ENCODE measurements around the gene DIDO1.
A peak's percentile ranks its signal among the peaks of the same experiment; 100 is the strongest.
"Not testable (repeated sequence)": the region's sequence is repeated elsewhere in the genome, so short reads cannot be mapped to it uniquely, and the experiment has no call there.

The DIDO1 gene

GRCh38 chr20:62928246-62928939, 2.1 kb upstream of the DIDO1 start:
- DNase-seq (ENCODE audit: low spot score) = no peak

GRCh38 chr20:62927128-62927705, 912 bp upstream of the DIDO1 start:
- DNase-seq (ENCODE audit: low spot score) = no peak

- peak; percentile 39 for DNase-seq (ENCODE audit: low spot score)
Measured at GRCh38 chr20:62925420-62926228, 681 bp downstream of the DIDO1 start.

- DNase-seq (ENCODE audit: low spot score) = no peak
Measured at GRCh38 chr20:62925076-62925419, 1.3 kb downstream of the DIDO1 start.

- DNase-seq (ENCODE audit: low spot score) = peak; percentile 59
Measured at GRCh38 chr20:62924442-62925075, 1.7 kb downstream of the DIDO1 start.

- DNase-seq (ENCODE audit: low spot score) = no peak
Measured at GRCh38 chr20:62923669-62924441, 2.5 kb downstream of the DIDO1 start.

GRCh38 chr20:62923059-62923668, 3.1 kb downstream of the DIDO1 start:
- DNase-seq (ENCODE audit: low spot score) = not testable (repeated sequence)

GRCh38 chr20:62922451-62922921, 3.8 kb downstream of the DIDO1 start:
- no peak for DNase-seq (ENCODE audit: low spot score)

- peak; percentile 70 for DNase-seq (ENCODE audit: low spot score)
Measured at GRCh38 chr20:62921119-62921687, 5.1 kb downstream of the DIDO1 start.

- DNase-seq (ENCODE audit: low spot score) = no peak
Measured at GRCh38 chr20:62920039-62920645, 6.2 kb downstream of the DIDO1 start.

GRCh38 chr20:62918831-62919230, 7.5 kb downstream of the DIDO1 start:
- no peak for DNase-seq (ENCODE audit: low spot score)

GRCh38 chr20:62918147-62918546, 8.2 kb downstream of the DIDO1 start:
- DNase-seq (ENCODE audit: low spot score) = no peak

- no peak for DNase-seq (ENCODE audit: low spot score)
Measured at GRCh38 chr20:62917720-62918119, 8.6 kb downstream of the DIDO1 start.

- no peak for DNase-seq (ENCODE audit: low spot score)
Measured at GRCh38 chr20:62916703-62917476, 9.4 kb downstream of the DIDO1 start.

- DNase-seq (ENCODE audit: low spot score) = no peak
Measured at GRCh38 chr20:62914970-62915457, 11.3 kb downstream of the DIDO1 start.

- no peak for DNase-seq (ENCODE audit: low spot score)
Measured at GRCh38 chr20:62914436-62914835, 11.9 kb downstream of the DIDO1 start.

GRCh38 chr20:62913043-62913630, 13.2 kb downstream of the DIDO1 start:
- no peak for DNase-seq (ENCODE audit: low spot score)

GRCh38 chr20:62911701-62912280, 14.5 kb downstream of the DIDO1 start:
- no peak for DNase-seq (ENCODE audit: low spot score)

All from hematopoietic multipotent progenitor cell treated with erythropoietin and hydrocortisone succinate and interleukin-3 and kit ligand, for 15 days (in vitro differentiated cells).